IPS DF 6.9 (cell line): ENCODE results near the gene DAB1.
"Not testable (repeated sequence)": the region's sequence is repeated elsewhere in the genome, so short reads cannot be mapped to it uniquely, and the experiment has no call there.

Experiments used
- DNase-seq: peaks from one replicate; pipeline ENCODE4 v3.0.0-alpha.2; 2013; ENCODE audit warnings: low read depth, low spot score
- H3K27ac ChIP-seq: one replicate; pipeline ENCODE4 v1.5.1; 2013; ENCODE audit warnings: low read length, control low read depth
- H3K27me3 ChIP-seq: 2 replicates; pipeline ENCODE4 v1.6.1; 2013; ENCODE audit warnings: mild to moderate bottlenecking, low read length; ENCODE audit not compliant: control insufficient read depth, insufficient read depth
- H3K36me3 ChIP-seq: 2 replicates; pipeline ENCODE4 v1.6.1; 2013; ENCODE audit warnings: low read length; ENCODE audit not compliant: control insufficient read depth, insufficient read depth
- H3K4me1 ChIP-seq: 2 replicates; pipeline ENCODE4 v1.6.1; 2013; ENCODE audit warnings: low read length; ENCODE audit not compliant: control insufficient read depth, insufficient read depth
- H3K4me3 ChIP-seq: 2 replicates; pipeline ENCODE4 v1.5.1; 2013; ENCODE audit warnings: mild to moderate bottlenecking, low read length
- H3K9me3 ChIP-seq: 2 replicates; pipeline ENCODE4 v1.6.1; 2013; ENCODE audit warnings: low read length, inconsistent platforms; ENCODE audit not compliant: control insufficient read depth, insufficient read depth
- WGBS: extraction: QIAGEN DNeasy Blood & Tissue Kit; methylation state at CpG from one replicate; pipeline ENCODE4 v1.1.7; 2013; ENCODE audit warnings: mixed read lengths, missing lambda C conversion rate; ENCODE audit not compliant: insufficient read length, insufficient coverage; 5-methylcytosine and 5-hydroxymethylcytosine counted together

Gene DAB1

GRCh38 chr1:57093122-57093521 is 330.7 kb downstream of the DAB1 start:
- no peak for DNase-seq
- Histone ChIP-seq H3K36me3 (no peaks in the 10 kb centered on the region), H3K9me3 (no peaks in the 10 kb centered on the region), H3K4me1 (no peaks in the 10 kb centered on the region), H3K4me3 (no peak overlapping the region), H3K27me3 (no peaks in the 10 kb centered on the region), H3K27ac (no peak overlapping the region)
- no CpG with 5 or more reads among the region's 3 CpGs for WGBS

GRCh38 chr1:57091642-57092041 is 332.2 kb downstream of the DAB1 start:
- Histone ChIP-seq H3K36me3 (no peaks in the 10 kb centered on the region), H3K27ac (no peak overlapping the region), H3K4me3 (no peak overlapping the region), H3K4me1 (no peaks in the 10 kb centered on the region), H3K9me3 (no peaks in the 10 kb centered on the region), H3K27me3 (no peaks in the 10 kb centered on the region)
- WGBS: no CpG with 5 or more reads among the region's 1 CpG
- DNase-seq: no peak

- no peaks in the 10 kb centered on the region for H3K9me3 ChIP-seq
- H3K36me3 ChIP-seq: no peaks in the 10 kb centered on the region
- no peak for DNase-seq
- no peaks in the 10 kb centered on the region for H3K27me3 ChIP-seq
- no CpG with 5 or more reads among the region's 3 CpGs for WGBS
- H3K27ac ChIP-seq: no peak overlapping the region
- H3K4me3 ChIP-seq: no peak overlapping the region
- no peaks in the 10 kb centered on the region for H3K4me1 ChIP-seq
Observed at GRCh38 chr1:57089855-57090254, 334.0 kb downstream of the DAB1 start.

DNA sequence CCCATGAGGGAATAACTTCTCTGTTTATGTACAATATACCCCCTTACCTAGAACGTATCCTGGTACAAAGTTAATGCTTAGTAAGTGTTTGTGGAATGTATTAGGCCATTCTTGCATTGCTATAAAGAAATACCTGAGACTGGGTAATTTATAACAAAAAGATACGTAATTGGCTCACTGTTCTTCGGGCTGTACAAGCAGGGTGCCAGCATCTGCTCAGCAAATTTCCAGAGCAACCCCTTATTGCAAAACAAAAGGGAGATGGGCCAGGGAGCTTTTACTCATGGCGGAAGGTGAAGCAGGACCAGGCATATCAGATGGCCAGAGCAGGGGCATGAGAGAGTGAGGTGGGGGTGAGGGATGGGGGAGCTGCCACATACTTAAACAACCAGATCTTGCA is 334.6 kb downstream of the DAB1 start:
- DNase-seq: no peak

DNA sequence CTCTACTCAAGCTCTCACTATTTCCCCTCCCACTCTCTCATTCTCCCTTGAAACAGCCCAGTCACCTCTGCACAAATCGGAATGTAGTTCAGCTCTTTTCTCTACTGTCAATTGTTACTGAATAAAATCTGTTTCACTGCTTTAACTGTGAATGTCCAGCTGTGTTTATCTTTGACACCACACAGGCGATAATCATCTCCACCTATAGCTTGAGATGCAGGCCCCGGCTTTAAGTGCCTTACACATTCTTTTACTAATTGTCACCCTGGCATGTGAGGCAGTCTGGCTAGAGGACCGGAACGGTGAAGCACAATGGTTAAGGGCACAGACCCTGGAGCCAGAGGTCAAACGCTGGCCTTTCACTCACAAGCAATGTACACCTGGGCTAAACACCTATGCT is 335.2 kb downstream of the DAB1 start:
- no peak for DNase-seq
- WGBS: no CpG with 5 or more reads among the region's 6 CpGs
- H3K4me3 ChIP-seq: no peak overlapping the region
- H3K36me3 ChIP-seq: no peaks in the 10 kb centered on the region
- H3K9me3 ChIP-seq: no peaks in the 10 kb centered on the region
- H3K27me3 ChIP-seq: no peaks in the 10 kb centered on the region
- no peaks in the 10 kb centered on the region for H3K4me1 ChIP-seq
- no peak overlapping the region for H3K27ac ChIP-seq

More for the DNA sequence above, 334.6 kb downstream of the DAB1 start:
- H3K9me3 ChIP-seq: no peaks in the 10 kb centered on the region
- H3K27ac ChIP-seq: no peak overlapping the region
- no peaks in the 10 kb centered on the region for H3K27me3 ChIP-seq
- H3K36me3 ChIP-seq: no peaks in the 10 kb centered on the region
- no peaks in the 10 kb centered on the region for H3K4me1 ChIP-seq
- no CpG with 5 or more reads among the region's 4 CpGs for WGBS
- no peak overlapping the region for H3K4me3 ChIP-seq

- not testable (repeated sequence) for H3K4me3 ChIP-seq, DNase-seq, H3K4me1 ChIP-seq, H3K27ac ChIP-seq, H3K36me3 ChIP-seq, H3K9me3 ChIP-seq, H3K27me3 ChIP-seq
- no CpG with 5 or more reads among the region's 3 CpGs for WGBS
Observed at GRCh38 chr1:57087660-57088059, 336.2 kb downstream of the DAB1 start.

GRCh38 chr1:57086154-57086553 is 337.7 kb downstream of the DAB1 start:
- Histone ChIP-seq H3K36me3 (no peaks in the 10 kb centered on the region), H3K27me3 (no peaks in the 10 kb centered on the region), H3K4me3 (no peak overlapping the region), H3K27ac (no peak overlapping the region), H3K9me3 (no peaks in the 10 kb centered on the region), H3K4me1 (no peaks in the 10 kb centered on the region)
- no peak for DNase-seq
- no CpG with 5 or more reads among the region's 6 CpGs for WGBS

DNA sequence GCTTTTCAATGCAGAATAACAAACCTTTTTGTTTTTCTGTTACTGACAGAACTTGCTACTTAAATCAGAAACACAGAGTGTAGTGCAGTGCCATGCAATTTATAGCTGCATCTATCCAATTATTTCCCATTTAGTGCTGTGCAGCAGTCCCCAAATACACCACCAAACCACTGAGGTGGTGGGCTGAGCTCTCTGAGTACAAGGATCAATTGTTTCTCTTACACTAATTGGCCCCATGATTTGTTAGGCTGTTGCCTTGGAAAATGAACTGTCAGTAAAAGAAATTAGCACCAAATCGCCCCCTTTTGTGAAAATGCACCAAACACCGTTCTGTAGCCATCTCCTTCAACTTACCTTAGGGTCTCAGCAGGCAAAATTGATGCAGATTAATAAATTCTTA is 339.2 kb downstream of the DAB1 start:
- Histone ChIP-seq H3K4me3 (no peak overlapping the region), H3K27ac (no peak overlapping the region), H3K27me3 (no peaks in the 10 kb centered on the region), H3K4me1 (no peaks in the 10 kb centered on the region), H3K36me3 (no peaks in the 10 kb centered on the region), H3K9me3 (no peaks in the 10 kb centered on the region)
- no peak for DNase-seq
- WGBS: no CpG with 5 or more reads among the region's 2 CpGs

- H3K27ac ChIP-seq: no peak overlapping the region
- H3K36me3 ChIP-seq: no peaks in the 10 kb centered on the region
- no peaks in the 10 kb centered on the region for H3K9me3 ChIP-seq
- no CpG with 5 or more reads among the region's 7 CpGs for WGBS
- H3K4me3 ChIP-seq: no peak overlapping the region
- H3K27me3 ChIP-seq: no peaks in the 10 kb centered on the region
- no peak for DNase-seq
- H3K4me1 ChIP-seq: no peaks in the 10 kb centered on the region
Observed at GRCh38 chr1:57082711-57083439, 341.0 kb downstream of the DAB1 start.

GRCh38 chr1:57079454-57080157 is 344.3 kb downstream of the DAB1 start:
- WGBS: no CpG with 5 or more reads among the region's 5 CpGs

More at GRCh38 chr1:57079454-57080157, 344.3 kb downstream of the DAB1 start:
- Histone ChIP-seq H3K4me1 (no peaks in the 10 kb centered on the region), H3K27me3 (no peaks in the 10 kb centered on the region), H3K9me3 (no peaks in the 10 kb centered on the region), H3K27ac (no peak overlapping the region), H3K4me3 (no peak overlapping the region), H3K36me3 (no peaks in the 10 kb centered on the region)
- no peak for DNase-seq
